NCI-H345 treated with DMSO at 0.1 percent for 48 hours (cell line): ENCODE results near the gene PIK3CB.

Source experiments
- DNase-seq: peaks from one replicate; lab custom pipeline; 2025; ENCODE audit not compliant: unreplicated experiment; lab: John Stamatoyannopoulos, UW

Gene PIK3CB

GRCh38 chr3:138834596-138835396, at the start of gene PIK3CB:
Gene PIK3CB, minus strand, starts transcription at chr3:138834928. Its CDS starts 75,585 bp downstream, at chr3:138759343.
- peak; percentile 55 for DNase-seq

GRCh38 chr3:138881233-138881632, 46.5 kb upstream of the PIK3CB start:
- DNase-seq = no peak

- DNase-seq = no peak
Observed at GRCh38 chr3:138879541-138880380, 45.0 kb upstream of the PIK3CB start.

GRCh38 chr3:138877226-138877625, 42.5 kb upstream of the PIK3CB start:
- DNase-seq = no peak

- no peak for DNase-seq
Observed at GRCh38 chr3:138875754-138876664, 41.3 kb upstream of the PIK3CB start.

- no peak for DNase-seq
Observed at GRCh38 chr3:138875096-138875753, 40.5 kb upstream of the PIK3CB start.

- DNase-seq = no peak
Observed at GRCh38 chr3:138873471-138874278, 38.9 kb upstream of the PIK3CB start.

- no peak for DNase-seq
Observed at GRCh38 chr3:138872632-138873031, 37.9 kb upstream of the PIK3CB start.

- DNase-seq = no peak
Observed at GRCh38 chr3:138867996-138868395, 33.3 kb upstream of the PIK3CB start.

- no peak for DNase-seq
Observed at GRCh38 chr3:138863776-138864113, 29.0 kb upstream of the PIK3CB start.

GRCh38 chr3:138862924-138863775, 28.4 kb upstream of the PIK3CB start:
- DNase-seq = no peak

GRCh38 chr3:138862531-138862923, 27.8 kb upstream of the PIK3CB start:
- no peak for DNase-seq

GRCh38 chr3:138861798-138862197, 27.1 kb upstream of the PIK3CB start:
- no peak for DNase-seq

- no peak for DNase-seq
Observed at GRCh38 chr3:138856799-138857198, 22.1 kb upstream of the PIK3CB start.

GRCh38 chr3:138854940-138855339, 20.2 kb upstream of the PIK3CB start:
- no peak for DNase-seq

- DNase-seq = no peak
Observed at GRCh38 chr3:138854204-138854603, 19.5 kb upstream of the PIK3CB start.

- DNase-seq = no peak
Observed at GRCh38 chr3:138850151-138850550, 15.4 kb upstream of the PIK3CB start.

- no peak for DNase-seq
Observed at GRCh38 chr3:138849222-138849940, 14.7 kb upstream of the PIK3CB start.
